ENCODE results near the gene KEAP1.

The KEAP1 gene

GRCh38 chr19:10502524-10503001, 593 bp downstream of the KEAP1 start:
- H3K4me2 ChIP-seq (ENCODE audit: low read length), result peak overlapping the region; percentile 96
- H3K27me3 ChIP-seq (ENCODE audit: control insufficient read depth, low read length), result no peaks in the 10 kb centered on the region
- H3K9me3 ChIP-seq (ENCODE audit: control insufficient read depth, insufficient read depth, low read length), result no peaks in the 10 kb centered on the region
- H3F3A ChIP-seq (ENCODE audit: control insufficient read depth, insufficient read depth), result 0 out of 2 replicates have a peak, but pooled peaks cover 9% of the 10 kb centered on the region
- peak overlapping the region; percentile 77 for H3K27ac ChIP-seq (ENCODE audit: low read depth, low read length)
- peak overlapping the region; percentile 95 for H3K4me3 ChIP-seq (ENCODE audit: low read length)
- H3K9me2 ChIP-seq (replicated peaks; ENCODE audit: control insufficient read depth, low read length), result no peaks in the 10 kb centered on the region
- peaks cover 27% of the 10 kb centered on the region for H3K4me1 ChIP-seq (ENCODE audit: control insufficient read depth, low read length)
- H3K36me3 ChIP-seq (ENCODE audit: control insufficient read depth, low read length), result peaks cover 43% of the 10 kb centered on the region
- H3K79me2 ChIP-seq (ENCODE audit: control insufficient read depth, low read length), result peaks cover 49% of the 10 kb centered on the region
- TF ChIP-seq EZH2phosphoT487 (IDR thresholded peaks at IDR 0.05; ENCODE audit: borderline replicate concordance, low read length) (no peak), CTCF (IDR thresholded peaks at IDR 0.05; ENCODE audit: low read depth, low read length, poor library complexity, severe bottlenecking) (no peak)
- H4K20me1 ChIP-seq (ENCODE audit: control insufficient read depth, insufficient read depth, low read depth, low read length), result peaks cover 6% of the 10 kb centered on the region; the same call in 1 of the 2 replicates

- Histone ChIP-seq H3K27ac (ENCODE audit: low read depth, low read length) (peak overlapping the region; percentile 77), H3F3A (ENCODE audit: control insufficient read depth, insufficient read depth) (0 out of 2 replicates have a peak, but pooled peaks cover 9% of the 10 kb centered on the region), H3K9me3 (ENCODE audit: control insufficient read depth, insufficient read depth, low read length) (no peaks in the 10 kb centered on the region), H3K4me3 (ENCODE audit: low read length) (peak overlapping the region; percentile 95), H3K9me2 (replicated peaks; ENCODE audit: control insufficient read depth, low read length) (no peaks in the 10 kb centered on the region), H3K27me3 (ENCODE audit: control insufficient read depth, low read length) (no peaks in the 10 kb centered on the region), H4K20me1 (ENCODE audit: control insufficient read depth, insufficient read depth, low read depth, low read length) (peaks cover 6% of the 10 kb centered on the region; the same call in 1 of the 2 replicates), H3K79me2 (ENCODE audit: control insufficient read depth, low read length) (peaks cover 54% of the 10 kb centered on the region), H3K4me1 (ENCODE audit: control insufficient read depth, low read length) (peaks cover 27% of the 10 kb centered on the region), H3K36me3 (ENCODE audit: control insufficient read depth, low read length) (peaks cover 48% of the 10 kb centered on the region), H3K4me2 (ENCODE audit: low read length) (peak overlapping the region; percentile 96)
- TF ChIP-seq CTCF (IDR thresholded peaks at IDR 0.05; ENCODE audit: low read depth, low read length, poor library complexity, severe bottlenecking) (no peak), EZH2phosphoT487 (IDR thresholded peaks at IDR 0.05; ENCODE audit: borderline replicate concordance, low read length) (no peak)
Observed at GRCh38 chr19:10501971-10502523, 1.1 kb downstream of the KEAP1 start.

- Histone ChIP-seq H4K20me1 (ENCODE audit: control insufficient read depth, insufficient read depth, low read depth, low read length) (peaks cover 6% of the 10 kb centered on the region; the same call in 1 of the 2 replicates), H3K4me2 (ENCODE audit: low read length) (0 out of 2 replicates have a peak overlapping the region, but pooled peaks have one; percentile 8), H3K4me3 (ENCODE audit: low read length) (no peak overlapping the region), H3K27ac (ENCODE audit: low read depth, low read length) (no peak overlapping the region), H3K36me3 (ENCODE audit: control insufficient read depth, low read length) (peaks cover 60% of the 10 kb centered on the region), H3K9me2 (replicated peaks; ENCODE audit: control insufficient read depth, low read length) (no peaks in the 10 kb centered on the region), H3K4me1 (ENCODE audit: control insufficient read depth, low read length) (peaks cover 20% of the 10 kb centered on the region), H3K27me3 (ENCODE audit: control insufficient read depth, low read length) (no peaks in the 10 kb centered on the region), H3K79me2 (ENCODE audit: control insufficient read depth, low read length) (peaks cover 73% of the 10 kb centered on the region), H3F3A (ENCODE audit: control insufficient read depth, insufficient read depth) (0 out of 2 replicates have a peak, but pooled peaks cover 5% of the 10 kb centered on the region), H3K9me3 (ENCODE audit: control insufficient read depth, insufficient read depth, low read length) (no peaks in the 10 kb centered on the region)
- TF ChIP-seq CTCF (IDR thresholded peaks at IDR 0.05; ENCODE audit: low read depth, low read length, poor library complexity, severe bottlenecking), result no peak
- no peak for TF ChIP-seq EZH2phosphoT487 (IDR thresholded peaks at IDR 0.05; ENCODE audit: borderline replicate concordance, low read length)
Observed at GRCh38 chr19:10500247-10500592, 2.9 kb downstream of the KEAP1 start.
